A673 (cell line): ENCODE results near the gene SERINC2. TPM values are rescaled to one million over a fixed set of nuclear protein-coding genes. Genes with fewer than 3 reads are reported as not detected.

Experiments
- BruUV-seq: library from RNA; stranded (reverse); fragments of 400-500 nt; replicated peaks from 2 replicates; lab custom pipeline; 2021; lab: Mats Ljungman, UMichigan
- CTCF ChIA-PET: fragments of 300-600 bp; sonication (Branson Sonifier 250); formaldehyde crosslinking; loops from one replicate; lab custom pipeline; 2022; ENCODE audit warnings: antibody characterized with exemption; lab: Charles Lee
- POLR2A ChIA-PET: fragments of 300-600 bp; sonication (Branson Sonifier 250); formaldehyde crosslinking; loops from one replicate; lab custom pipeline; 2022; ENCODE audit warnings: antibody characterized with exemption; ENCODE audit not compliant: low non-redundant PET; lab: Charles Lee
- DNase-seq: peaks from one replicate; pipeline ENCODE4 v3.0.0-alpha.2; 2015; ENCODE audit warnings: low spot score
- H3K27ac ChIP-seq: fragments of 200-600 bp; sonication (generic); 2 replicates; pipeline ENCODE4 v1.5.1; 2016; ENCODE audit warnings: mixed run types, low read depth, mild to moderate bottlenecking, mixed read lengths, antibody characterized with exemption, low read length; ENCODE audit not compliant: poor library complexity, severe bottlenecking
- H3K27me3 ChIP-seq: fragments of 200-600 bp; sonication (generic); replicated peaks from 2 replicates; pipeline ENCODE4 v1.6.1; 2017; ENCODE audit warnings: mixed run types, low read depth, mild to moderate bottlenecking, mixed read lengths, antibody characterized with exemption, low read length; ENCODE audit not compliant: insufficient read depth, poor library complexity
- H3K36me3 ChIP-seq: fragments of 200-600 bp; sonication (generic); 2 replicates; pipeline ENCODE4 v1.6.1; 2016; ENCODE audit warnings: mixed run types, mild to moderate bottlenecking, mixed read lengths, antibody characterized with exemption, low read length; ENCODE audit not compliant: insufficient read depth, poor library complexity, severe bottlenecking
- H3K4me1 ChIP-seq: fragments of 200-600 bp; sonication (generic); 2 replicates; pipeline ENCODE4 v1.6.1; 2017; ENCODE audit warnings: mixed run types, mild to moderate bottlenecking, mixed read lengths, antibody characterized with exemption, low read length; ENCODE audit not compliant: insufficient read depth, poor library complexity, severe bottlenecking
- H3K4me3 ChIP-seq: fragments of 200-600 bp; sonication (generic); 2 replicates; pipeline ENCODE4 v1.5.1; 2016; ENCODE audit warnings: low read depth, mixed run types, mild to moderate bottlenecking, mixed read lengths, low read length; ENCODE audit not compliant: poor library complexity, severe bottlenecking
- H3K9me3 ChIP-seq: fragments of 200-600 bp; sonication (generic); 2 replicates; pipeline ENCODE4 v1.6.1; 2016; ENCODE audit warnings: mixed run types, low read depth, mild to moderate bottlenecking, mixed read lengths, antibody characterized with exemption, low read length; ENCODE audit not compliant: poor library complexity, severe bottlenecking
- CTCF ChIP-seq: fragments of 300-800, 200-600 bp; sonication (generic); conservative IDR thresholded peaks from 2 replicates; pipeline ENCODE4 v1.5.1; 2017; ENCODE audit warnings: low read depth, mild to moderate bottlenecking, antibody characterized with exemption, low read length, moderate library complexity, mixed read lengths
- EZH2 ChIP-seq: fragments of 200-600 bp; sonication (generic); IDR thresholded peaks from 2 replicates; pipeline ENCODE4 v1.6.1; 2017; ENCODE audit warnings: borderline replicate concordance, low read depth, mild to moderate bottlenecking, mixed read lengths, antibody characterized with exemption, low read length; ENCODE audit not compliant: poor library complexity, severe bottlenecking
- intact Hi-C: fragments of 100-400 bp; cut with micrococcal nuclease; formaldehyde crosslinking; loops from one replicate; pipeline ENCODE4 v1.10.0; 2022; ENCODE audit not compliant: unreplicated experiment
- total RNA-seq: library from RNA; stranded (reverse); gene quantifications from 2 replicates; pipeline ENCODE4 v1.2.3, GENCODE V29; 2021

SERINC2 gene
- total RNA-seq, 1 experiment from 2014 or later = 0.30 TPM

- Histone ChIP-seq H3K27ac (no peak overlapping the region), H3K27me3 (no peaks in the 10 kb centered on the region), H3K36me3 (no peaks in the 10 kb centered on the region), H3K4me3 (no peak overlapping the region), H3K9me3 (no peaks in the 10 kb centered on the region), H3K4me1 (no peaks in the 10 kb centered on the region)
- no peak for TF ChIP-seq EZH2
- TF ChIP-seq CTCF = no peak
- ChIA-PET CTCF (no interaction called here), POLR2A (no interaction called here)
- intact Hi-C loops = no loop called here
- no TSS peak for BruUV-seq
- no peak for DNase-seq
Measured at GRCh38 chr1:31441558-31441957, 28.5 kb downstream of the SERINC2 start.

DNA sequence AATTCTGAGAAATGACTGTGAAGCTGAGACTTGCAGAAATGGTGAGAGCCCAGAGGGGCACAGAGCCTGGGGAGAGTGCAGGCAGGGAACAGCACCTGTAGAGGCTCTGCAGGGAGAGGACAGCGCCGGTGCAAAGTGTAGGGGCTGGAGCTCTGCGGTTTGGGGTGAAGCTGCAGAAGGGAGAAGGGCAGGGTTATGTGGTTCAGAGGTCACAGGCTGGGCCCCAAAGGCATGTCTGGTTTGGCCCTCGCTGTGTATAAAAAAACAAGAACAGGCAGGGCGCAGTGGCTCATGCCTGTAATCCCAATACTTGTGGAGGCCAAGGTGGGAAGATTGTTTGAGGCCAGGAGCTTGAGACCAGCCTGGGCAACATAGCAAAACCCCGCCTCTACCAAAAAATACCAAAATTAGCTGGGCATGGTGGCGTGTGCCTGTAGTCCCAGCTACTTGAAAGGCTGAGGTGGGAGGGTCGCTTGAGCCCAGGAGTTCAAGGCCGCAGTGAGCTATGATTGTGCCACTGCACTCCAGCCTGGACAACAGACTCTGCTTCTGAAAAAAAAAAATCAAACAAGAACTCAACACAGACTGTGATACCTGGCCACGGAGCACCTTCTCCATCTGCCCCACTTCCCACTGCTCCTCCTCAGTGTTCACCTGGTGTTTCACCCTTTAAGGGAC is 29.1 kb downstream of the SERINC2 start:
- BruUV-seq = no TSS peak

DNA sequence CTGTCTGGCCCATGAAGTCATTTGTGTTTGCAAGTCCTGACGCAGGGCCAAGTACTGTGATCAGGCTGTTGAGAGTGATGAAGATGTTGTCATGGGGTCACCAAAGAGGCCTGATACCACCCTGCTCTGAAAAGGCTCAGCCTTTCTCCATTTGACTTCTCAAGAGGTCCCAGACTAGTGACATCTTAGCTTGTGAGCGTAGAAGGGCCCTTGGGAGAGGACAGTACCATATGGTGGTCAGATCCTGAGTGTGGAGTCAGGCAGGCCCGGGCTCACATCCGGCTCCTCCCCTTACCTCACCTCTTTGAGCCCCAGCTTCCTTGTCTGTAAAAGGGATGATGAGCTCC is 29.6 kb downstream of the SERINC2 start:
- Histone ChIP-seq H3K27me3 (no peaks in the 10 kb centered on the region), H3K36me3 (no peaks in the 10 kb centered on the region), H3K27ac (no peak overlapping the region), H3K4me3 (no peak overlapping the region), H3K4me1 (no peaks in the 10 kb centered on the region), H3K9me3 (no peaks in the 10 kb centered on the region)
- CTCF ChIA-PET = no interaction called here
- DNase-seq = no peak
- intact Hi-C loops = no loop called here
- TF ChIP-seq CTCF = no peak
- TF ChIP-seq EZH2 = no peak
- BruUV-seq = no TSS peak
- POLR2A ChIA-PET = no interaction called here

More for the DNA sequence above, 29.1 kb downstream of the SERINC2 start:
- no peaks in the 10 kb centered on the region for H3K27me3 ChIP-seq
- DNase-seq = no peak
- intact Hi-C loops = no loop called here
- H3K4me1 ChIP-seq = no peaks in the 10 kb centered on the region
- ChIA-PET CTCF (no interaction called here), POLR2A (no interaction called here)
- no peak for TF ChIP-seq EZH2
- TF ChIP-seq CTCF = no peak
- no peak overlapping the region for H3K27ac ChIP-seq
- no peaks in the 10 kb centered on the region for H3K9me3 ChIP-seq
- no peak overlapping the region for H3K4me3 ChIP-seq
- no peaks in the 10 kb centered on the region for H3K36me3 ChIP-seq
